Activated T-cell treated with anti-CD3 and anti-CD28 coated beads for 24 hours (primary cell): Measurements from ENCODE around the gene MTA1.
A peak's percentile ranks its signal among the peaks of the same experiment; 100 is the strongest.

Experiments
- DNase-seq: peaks from one replicate; pipeline ENCODE4 v3.0.0-alpha.2; 2020; ENCODE audit warnings: low read depth

Gene MTA1

DNA sequence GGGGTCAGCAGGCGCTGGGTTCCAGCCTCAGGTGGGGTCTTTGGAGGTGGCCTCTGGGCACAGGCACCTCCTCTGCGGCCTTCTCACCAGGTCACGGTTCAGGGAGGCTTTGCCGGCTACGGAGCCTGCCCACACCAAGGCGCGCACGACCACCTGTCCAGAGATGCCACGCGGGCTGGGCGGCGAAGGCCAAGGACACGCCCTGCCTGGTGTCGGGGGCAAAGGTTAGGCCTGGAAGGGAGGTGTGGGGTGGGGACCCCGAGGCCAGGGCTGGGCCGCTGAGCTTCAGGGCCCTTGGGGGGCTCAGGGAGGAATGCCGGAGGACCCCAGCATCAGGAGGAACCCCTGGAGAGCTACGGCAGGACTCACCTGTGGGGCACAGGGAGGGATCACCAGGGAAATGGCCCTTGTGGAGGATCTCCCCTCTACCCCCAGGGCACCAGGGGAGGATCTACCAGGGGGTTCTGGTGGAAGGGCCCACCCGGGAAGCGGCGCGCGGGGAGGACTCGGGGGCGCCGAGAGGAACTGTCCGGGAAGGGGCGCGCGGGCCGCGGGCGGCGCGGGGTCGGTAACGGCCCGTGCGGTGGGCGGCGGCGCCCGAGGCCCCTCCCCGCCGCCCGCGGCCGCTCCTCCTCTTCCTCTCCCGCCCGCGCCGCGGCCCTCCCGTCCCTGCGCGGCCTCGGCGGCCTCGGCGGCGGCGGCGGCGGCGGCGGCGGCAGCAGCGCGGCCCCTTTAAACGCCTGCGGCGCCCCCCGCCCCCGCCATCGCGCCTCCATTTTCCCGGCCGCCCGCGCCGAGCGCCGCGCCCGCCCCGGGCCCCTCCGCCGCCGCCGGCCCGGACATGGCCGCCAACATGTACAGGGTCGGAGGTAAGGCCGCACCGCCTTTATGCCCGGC lies at the start of gene MTA1:
Gene MTA1, plus strand, starts transcription at position 633 of the 897 bp plus-strand sequence. Its CDS starts 209 bp downstream, at position 842.
- no peak for DNase-seq

DNA sequence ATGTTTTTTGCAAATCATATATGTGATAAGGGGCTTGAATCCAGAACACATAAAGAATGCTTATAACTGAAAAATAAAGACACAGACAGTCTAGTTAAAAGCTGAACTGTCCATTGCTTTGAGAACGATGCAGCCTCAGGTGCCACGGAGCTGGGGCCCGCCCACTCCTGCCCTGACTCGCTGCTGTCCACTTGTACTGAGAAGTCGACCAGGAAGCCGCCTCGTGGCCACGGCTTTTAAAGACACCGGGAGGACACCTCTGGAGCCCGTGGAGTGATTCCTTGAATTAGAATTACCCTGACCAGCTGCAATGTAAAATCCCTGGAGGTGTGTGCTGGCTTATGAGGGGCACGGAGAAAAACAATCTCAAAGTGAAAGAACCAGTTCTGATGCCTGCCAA lies 45.2 kb upstream of the MTA1 start:
- DNase-seq = no peak

DNA sequence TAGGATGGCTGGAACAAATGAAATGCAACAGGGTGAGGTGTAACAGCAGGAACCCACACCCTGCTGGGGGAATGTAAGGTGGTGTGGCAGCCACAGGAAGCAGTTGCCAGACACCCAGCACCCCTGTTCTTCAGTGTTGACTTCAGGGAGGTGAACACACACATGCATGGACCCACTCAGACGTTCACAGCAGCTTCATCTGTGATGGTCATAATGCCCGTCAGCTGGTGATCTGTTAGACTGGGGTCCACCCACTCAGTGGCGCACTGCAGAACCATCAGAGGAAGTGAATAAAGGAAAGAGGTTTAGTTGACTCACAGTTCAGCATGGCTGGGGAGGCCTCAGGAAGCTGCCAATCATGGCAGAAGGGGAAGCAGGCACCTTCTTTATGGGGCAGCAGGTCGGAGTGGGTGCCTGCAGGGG lies 44.0 kb upstream of the MTA1 start:
- DNase-seq = peak; percentile 30

DNA sequence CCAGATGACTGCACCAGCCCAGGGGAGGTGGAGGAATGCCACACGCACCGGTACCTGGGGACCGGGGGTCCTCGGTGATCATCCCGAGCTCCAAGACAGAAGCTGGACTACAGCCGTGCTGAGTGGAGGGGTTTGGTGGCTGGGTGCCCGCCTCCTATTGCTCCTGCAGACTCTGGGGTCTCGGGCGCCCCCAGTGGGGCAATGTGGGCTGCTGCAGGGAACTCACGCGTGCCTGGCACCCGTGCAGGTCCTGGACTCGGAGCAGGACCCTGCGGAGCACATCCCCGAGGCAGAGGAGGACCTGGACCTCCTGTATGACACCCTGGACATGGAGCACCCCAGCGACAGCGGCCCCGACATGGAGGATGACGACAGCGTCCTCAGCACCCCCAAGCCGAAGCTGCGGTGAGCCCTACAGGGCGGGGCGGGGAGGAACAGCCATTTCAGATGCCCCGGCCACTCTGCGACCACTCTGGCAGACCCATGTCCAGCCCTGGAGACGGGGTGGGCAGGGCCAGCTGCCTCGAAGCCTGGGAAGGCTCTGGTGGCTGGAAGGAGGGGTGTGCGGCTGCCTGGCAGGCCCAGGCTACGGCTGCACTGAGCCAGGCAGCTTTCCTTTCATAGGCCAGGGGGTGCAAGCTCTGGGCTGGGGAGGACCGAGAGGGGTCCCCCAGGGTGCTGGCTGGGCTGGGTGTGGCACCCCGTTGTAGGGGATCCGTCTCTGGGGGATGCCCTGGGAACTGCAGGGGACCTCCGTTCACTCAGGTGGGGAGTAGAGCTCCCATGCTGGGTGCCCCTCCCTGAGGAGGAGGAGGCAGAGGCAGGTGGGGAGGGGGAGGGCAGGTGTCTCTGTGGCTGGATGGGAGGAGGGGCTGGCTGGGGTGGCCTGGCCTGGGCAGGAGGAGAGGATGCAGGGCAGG lies 42.8 kb upstream of the MTA1 start:
- no peak for DNase-seq

DNA sequence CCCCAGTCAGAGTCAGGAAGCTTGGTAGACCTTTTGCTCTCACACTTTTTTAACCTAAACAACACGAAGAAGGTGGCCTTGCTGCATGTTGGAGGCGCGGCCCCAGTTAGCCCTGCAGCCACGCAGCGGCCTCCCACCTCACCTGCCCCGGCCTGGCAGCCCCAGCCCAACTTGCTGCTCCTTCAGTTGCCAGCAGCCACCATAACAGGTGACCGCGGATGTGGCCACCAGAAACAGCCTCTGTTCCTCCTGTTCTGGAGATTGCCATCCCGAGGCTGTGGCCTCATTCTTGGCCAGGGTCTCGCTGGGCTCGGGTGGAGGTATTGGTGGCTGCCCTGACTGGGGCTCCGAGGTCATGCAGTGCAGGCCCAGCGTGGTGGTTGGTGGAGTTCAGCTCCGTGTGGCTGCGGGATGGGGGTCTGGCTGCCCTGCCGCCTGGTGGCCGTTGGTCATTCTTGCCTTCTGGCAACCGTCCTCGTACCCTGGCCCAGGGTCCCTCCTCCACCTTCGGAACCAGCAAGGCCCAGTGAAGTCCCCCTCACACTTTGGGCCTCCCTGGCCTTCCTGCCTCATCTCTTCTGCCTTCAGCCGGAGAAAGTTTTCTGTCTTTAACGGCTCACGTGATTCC lies 42.0 kb upstream of the MTA1 start:
- no peak for DNase-seq

DNA sequence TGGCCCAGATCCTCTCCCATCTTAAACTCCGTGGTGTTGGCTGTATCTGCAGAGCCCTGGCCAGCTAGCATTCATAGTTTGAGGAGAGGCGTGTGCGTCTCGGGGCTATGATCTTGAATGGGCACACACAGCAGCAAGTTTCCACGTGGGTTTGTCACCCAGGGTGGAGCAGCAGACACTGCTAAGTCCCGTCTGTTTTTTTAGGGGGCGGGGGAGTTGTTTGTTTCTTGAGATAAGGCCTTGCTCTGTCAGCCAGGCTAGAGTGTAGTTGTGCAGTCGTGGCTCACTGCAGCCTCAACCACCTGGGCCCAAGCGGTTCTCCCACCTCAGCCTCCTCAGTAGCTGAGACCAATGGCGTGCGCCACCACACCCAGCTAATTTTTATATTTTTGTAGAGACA lies 41.4 kb upstream of the MTA1 start:
- DNase-seq = no peak

DNA sequence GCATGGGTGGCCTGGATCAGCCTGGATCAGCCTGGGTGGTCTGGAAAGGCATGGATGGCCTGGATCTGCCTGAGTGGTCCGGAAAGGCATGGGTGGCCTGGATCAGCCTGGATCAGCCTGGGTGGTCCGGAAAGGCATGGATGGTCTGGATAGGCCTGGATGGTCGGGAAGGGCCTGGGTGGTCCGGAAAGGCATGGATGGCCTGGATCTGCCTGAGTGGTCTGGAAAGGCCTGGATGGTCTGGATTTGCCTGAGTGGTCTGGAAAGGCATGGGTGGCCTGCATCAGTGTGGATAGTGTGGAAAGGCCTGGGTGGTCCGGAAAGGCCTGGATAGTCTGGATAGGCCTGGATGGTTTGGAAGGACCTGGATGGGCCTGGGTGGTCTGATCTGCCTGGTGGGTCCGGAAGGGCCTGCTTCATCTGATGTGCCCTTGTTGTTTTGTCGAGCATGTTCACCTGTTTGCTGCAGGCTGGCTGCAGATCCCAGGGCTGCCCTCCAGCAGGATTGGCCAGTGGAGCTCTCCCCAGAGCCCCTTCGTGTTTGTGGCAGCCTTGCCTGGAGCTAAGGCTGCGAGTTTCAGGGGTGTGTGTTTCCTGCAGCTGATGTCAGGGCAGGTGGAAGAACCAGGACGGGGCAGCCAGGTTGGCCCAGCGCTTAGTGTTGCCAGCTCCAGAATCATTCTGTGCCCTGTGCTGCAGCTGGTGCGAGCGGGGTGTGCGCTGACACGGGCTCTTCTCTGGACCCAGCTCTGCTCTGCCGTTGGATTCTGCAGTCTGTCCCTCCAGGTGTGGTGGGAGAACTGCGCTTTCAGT lies 40.5 kb upstream of the MTA1 start:
- no peak for DNase-seq

DNA sequence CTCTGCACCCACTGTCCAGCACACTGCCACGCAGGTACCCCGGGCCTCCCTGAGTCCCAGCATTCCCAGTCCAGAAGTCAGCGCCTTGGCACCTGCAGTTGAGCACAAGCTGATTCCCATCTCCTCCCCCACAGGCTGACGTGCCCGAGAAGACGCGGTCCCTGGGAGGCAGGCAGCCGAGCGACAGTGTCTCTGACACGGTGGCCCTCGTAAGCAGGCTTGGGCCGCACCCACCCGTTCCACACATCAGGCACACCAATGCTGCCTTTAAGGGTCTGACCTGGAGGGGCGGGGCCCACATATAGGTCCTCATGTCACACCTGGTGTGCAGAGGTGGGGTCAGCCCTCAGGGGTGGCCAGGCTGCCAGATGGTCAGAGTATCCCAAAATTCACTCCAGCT lies 39.7 kb upstream of the MTA1 start:
- DNase-seq = no peak

DNA sequence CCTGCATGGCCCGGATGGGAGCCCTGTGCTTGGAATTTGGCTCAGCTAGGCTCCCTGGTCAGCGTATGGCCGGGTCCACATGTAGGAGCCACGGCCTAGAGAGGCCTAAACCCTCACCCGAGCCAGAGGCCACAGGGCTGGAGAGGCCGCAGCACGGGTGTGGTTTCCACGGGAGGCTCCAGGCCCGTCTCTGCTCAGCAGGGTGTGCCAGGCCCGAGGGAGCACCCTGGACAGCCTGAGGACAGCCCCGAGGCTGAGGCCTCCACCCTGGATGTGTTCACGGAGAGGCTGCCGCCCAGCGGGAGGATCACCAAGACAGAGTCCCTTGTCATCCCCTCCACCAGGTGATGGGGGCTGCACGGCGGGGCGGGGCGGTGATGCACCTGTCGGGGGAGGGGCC lies 38.9 kb upstream of the MTA1 start:
- DNase-seq = no peak

DNA sequence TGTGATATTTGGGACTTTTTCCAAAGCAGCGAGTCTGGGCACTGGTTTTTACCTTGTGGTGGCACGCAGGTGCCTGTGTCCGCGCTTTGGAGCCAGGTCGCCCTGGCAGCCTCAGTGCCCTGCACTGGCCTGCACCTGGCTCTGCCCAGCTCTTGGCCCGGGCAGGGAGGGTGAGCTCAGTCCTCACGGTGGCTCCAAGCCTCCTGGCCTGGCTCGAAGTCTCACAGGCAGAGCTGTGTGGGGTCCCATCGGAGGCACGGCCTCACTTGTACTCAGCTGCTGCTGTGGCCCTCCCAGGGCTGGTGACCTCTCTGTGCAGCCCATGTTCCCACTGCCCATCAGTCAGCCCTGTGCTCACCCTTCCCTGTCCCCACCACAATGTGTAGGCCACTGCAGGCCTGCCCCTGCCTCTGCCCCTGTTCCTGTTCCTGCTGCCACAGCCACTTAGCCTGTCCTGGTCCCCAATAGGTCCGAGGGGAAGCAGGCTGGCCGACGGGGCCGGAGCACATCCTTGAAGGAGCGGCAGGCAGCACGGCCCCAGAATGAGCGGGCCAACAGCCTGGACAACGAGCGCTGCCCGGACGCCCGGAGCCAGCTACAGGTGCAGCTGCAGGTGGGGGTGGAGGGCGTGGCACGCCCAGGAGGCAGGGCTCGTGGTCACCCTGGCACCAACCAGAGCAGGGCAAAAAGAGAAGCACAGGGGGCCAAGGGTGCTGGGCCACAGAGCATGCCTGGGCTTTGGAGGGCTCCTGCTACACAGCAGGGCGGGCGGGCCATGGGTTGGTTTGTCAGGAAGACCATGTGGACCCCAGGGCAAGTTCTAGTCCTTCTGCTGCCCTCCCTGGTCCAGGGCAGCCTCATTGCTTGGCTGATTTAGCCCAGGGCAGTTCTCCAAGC lies 37.9 kb upstream of the MTA1 start:
- no peak for DNase-seq

DNA sequence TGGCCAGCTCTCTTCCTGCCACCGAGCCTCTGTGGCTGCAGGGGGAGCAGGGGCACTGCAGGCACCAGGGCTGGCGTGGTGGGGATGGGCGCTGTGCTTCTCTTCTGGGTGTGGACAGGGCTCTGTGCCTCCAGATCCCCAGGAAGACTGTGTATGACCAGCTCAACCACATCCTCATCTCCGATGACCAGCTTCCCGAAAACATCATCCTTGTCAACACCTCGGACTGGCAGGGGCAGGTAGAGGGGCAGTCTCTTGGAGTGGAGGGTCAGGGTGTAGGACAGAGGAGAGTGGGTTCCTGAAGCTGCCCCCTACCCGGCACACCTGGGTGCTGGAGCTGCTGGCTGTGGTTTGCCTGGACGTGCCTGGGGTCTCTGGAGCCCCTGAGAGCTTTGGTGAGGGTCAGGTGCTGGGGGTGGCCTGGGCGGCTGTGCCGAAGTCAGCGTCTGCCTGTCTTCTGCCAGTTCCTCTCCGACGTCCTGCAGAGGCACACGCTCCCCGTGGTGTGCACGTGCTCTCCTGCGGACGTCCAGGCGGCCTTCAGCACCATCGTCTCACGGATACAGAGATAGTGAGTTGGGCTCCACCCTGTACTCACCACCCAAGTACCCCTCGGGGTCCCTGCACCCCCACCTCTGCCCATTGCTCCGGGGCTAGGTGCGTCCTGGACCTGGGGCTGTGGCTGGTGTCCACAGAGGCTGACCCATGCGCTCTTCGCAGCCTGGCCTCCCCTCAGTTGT lies 37.1 kb upstream of the MTA1 start:
- DNase-seq = no peak

DNA sequence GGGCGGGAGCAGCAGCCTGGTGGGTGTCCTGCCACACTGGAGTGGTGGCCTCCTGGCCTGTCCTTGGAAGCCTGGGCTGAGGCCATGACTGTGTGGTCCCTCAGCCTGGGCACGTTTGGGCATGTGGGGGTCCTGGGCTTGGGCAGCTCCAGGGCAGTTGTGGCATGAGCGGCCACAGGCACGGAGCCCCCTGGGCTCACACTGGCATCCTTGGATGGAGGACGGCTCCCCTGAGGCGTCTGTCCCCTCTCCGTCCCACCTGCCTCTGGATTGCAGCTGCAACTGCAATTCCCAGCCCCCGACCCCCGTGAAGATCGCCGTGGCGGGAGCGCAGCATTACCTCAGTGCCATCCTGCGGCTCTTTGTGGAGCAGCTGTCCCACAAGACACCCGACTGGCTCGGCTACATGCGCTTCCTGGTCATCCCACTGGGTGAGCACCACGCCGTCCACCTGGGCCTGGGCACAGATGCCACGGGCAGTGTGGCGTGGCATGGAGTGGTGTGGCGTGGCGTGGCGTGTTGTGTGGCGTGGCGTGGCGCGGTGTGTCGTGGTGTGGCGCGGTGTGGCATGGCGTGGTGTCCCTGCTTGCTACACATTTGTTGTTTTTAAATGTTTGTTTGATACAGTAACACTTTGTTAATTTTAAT lies 36.4 kb upstream of the MTA1 start:
- DNase-seq = no peak

DNA sequence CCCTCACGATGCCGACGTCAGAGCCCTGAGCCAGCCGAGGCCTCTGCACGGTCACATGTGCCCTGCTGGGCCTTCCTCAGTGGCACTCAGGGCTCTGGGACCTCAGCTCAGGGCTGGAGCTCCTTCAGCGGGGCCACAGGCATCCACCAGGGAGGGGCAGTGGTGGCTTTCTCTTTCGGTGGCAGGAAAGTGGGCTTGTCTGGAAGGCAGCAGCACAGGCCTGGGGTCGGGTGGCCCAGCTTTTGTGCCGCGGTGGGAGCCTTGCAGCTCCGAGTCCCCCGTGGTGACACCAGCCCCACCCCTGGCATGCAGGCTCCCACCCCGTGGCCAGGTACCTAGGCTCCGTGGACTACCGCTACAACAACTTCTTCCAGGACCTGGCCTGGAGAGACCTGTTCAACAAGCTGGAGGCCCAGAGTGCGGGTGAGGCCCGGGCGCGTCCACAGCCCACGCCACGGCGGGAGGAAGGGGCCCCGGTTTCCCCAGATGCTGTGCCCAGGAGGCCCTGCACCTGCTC lies 35.5 kb upstream of the MTA1 start:
- no peak for DNase-seq

DNA sequence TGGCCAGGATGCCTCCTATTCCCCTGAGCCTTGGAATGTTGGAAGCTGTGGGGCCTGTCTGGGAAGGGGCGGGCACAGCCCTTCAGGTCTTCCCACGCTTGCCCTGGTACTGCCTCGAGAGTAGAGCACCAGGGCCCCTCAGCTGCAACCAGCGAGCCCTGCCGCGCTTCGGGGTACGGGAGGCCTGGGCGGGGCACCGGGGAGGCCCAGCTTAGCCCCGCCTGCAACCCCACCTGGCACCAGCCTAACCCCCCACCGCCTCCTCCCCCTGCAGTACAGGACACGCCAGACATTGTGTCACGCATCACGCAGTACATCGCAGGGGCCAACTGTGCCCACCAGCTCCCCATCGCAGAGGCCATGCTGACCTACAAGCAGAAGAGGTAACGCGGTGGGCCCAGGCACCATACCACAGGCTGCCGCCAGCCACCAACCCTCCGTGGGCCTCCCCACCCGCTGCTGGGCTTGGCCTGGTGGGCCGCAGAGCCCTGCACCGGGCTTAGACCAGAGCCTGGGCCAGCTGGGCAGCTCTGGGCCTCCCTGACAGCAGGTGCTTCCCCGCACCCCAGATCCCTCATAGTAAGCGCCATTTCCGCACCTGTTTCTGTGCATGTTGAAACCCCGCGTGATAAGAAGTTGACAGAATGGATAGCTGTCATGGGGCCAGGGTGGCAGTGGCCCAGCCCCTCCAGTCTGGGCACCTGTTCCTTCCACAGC lies 34.9 kb upstream of the MTA1 start:
- no peak for DNase-seq

DNA sequence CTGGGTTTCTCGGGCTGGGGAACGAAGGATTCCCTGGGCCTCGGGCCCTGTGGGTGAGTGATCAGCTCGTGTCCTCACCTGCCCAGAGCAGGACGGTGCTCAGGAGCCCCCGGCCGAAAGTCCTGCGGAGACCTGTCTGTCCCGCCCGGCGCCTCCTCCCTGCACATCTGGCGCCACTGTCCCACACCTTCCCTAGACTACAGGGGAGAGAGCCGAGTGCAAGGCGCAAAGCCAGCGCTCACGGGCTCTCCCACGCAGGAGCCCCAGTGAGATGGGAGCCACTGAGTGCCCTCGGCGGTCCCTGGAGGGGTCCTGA lies 34.3 kb upstream of the MTA1 start:
- no peak for DNase-seq

DNA sequence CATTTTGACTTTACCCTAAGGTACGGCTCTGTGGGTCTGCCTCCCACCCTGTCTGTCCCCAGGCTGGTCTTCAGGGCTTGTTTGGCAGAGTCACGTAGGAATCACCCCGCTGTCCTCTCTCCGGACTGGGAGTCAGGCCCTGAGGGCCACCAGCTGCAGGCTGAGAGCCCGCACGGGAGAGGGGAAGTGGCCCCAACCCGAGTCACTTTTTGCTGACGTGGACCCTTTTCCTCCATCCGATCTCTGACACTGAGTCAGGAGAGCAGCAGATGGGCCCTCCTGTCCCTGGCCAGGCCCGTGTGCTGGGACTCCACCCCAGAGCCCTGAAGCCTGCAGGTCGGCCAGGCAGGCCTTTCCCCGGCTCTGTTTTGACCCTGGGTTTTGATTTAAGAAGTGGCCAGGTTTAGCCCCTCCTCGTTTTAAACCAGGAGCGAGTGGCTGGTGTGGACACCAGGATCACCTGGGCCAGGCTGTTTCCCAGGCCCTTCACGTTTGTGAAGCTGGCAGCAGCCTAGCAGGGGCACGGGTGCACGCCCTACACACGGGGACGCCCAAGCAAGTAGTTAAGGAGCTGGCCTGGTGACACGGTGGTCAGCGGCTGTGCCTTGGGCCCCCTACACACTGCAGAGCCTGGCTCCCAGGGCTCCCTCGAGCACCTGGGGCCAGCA lies 33.8 kb upstream of the MTA1 start:
- DNase-seq = no peak

DNA sequence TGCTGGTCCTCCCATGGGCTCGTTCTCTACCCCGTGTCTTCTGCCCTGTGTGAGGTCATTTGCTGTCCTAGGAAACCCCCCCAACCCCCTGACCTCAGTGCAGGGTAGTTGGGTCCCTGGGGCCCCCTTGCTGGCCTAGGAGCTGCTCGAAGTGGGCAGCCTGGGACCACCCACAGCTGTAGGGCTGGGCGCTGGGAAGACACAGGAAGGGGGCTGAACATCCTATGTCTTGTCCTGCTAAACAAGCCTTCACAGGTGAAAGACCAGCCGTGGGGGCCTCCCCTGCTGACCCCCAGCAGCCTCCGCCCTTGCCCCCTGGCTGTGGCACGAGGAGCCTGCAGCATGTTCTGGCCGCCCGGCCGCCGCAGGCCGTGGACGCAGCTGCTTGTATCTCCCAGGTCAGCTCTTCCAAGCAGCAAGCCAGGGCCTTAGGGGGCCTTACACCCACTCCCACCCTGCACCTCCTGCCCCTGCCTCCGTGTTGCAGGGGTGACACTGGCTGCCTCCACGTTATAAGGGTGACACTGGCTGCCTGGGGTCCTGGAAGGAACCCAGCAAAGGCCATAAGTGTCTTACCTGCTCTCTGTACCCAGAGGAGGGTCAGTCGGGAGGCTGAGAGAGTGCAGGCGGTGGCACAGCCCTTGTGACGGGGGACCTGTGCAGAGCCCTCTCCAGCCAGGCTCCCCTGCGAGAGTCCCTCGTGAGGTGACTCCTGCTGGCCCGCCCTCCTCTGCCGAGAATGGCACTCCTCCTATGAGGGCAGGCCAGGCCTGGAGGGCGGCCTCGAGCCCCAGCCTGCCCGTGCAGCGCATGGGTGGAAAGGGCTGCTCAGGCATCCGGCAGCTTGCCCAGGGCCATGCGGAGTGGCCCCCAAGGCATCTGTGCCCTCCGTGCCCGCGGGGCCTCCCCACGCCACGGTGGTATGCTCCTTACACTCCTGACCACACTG lies 32.8 kb upstream of the MTA1 start:
- no peak for DNase-seq
